HepG2 (cell line): Measurements from ENCODE around the gene TMEM151A. TPM values are rescaled to one million over a fixed set of nuclear protein-coding genes. Genes with fewer than 3 reads are reported as not detected.

Experiments used
- CHCHD3 ChIP-seq: sonication (generic); formaldehyde crosslinking; IDR thresholded peaks from 2 replicates; pipeline ENCODE4 v1.8.0; 2022; ENCODE audit warnings: mild to moderate bottlenecking, missing genetic modification reagents, moderate library complexity
- CREB1 ChIP-seq, 2 experiments: fragments of 450-650 bp in 1 of 2; IDR thresholded peaks; 2 replicates each; pipeline ENCODE4 v1.6.1; 2016 to 2017; ENCODE audit warnings: control low read depth in 1 of 2, mild to moderate bottlenecking in 1 of 2, missing compliant biosample characterization in 1 of 2, missing genetic modification characterization in 1 of 2
- DR1 ChIP-seq: sonication (generic); formaldehyde crosslinking; IDR thresholded peaks from 2 replicates; pipeline ENCODE4 v1.8.0; 2021; ENCODE audit warnings: mild to moderate bottlenecking, missing genetic modification reagents, inconsistent platforms
- KDM5A ChIP-seq: fragments of 200-600 bp; sonication (generic); IDR thresholded peaks from 2 replicates; pipeline ENCODE4 v1.7.0; 2018; ENCODE audit warnings: antibody characterized with exemption, mild to moderate bottlenecking, low read length, borderline replicate concordance
- NR3C1 ChIP-seq: sonication (generic); formaldehyde crosslinking; IDR thresholded peaks from 2 replicates; pipeline ENCODE4 v1.4.0; 2020; ENCODE audit warnings: missing genetic modification reagents
- PHF5A ChIP-seq: IDR thresholded peaks from one replicate; pipeline ENCODE4 v1.6.1; 2018; ENCODE audit warnings: low read depth, missing genetic modification reagents; ENCODE audit not compliant: unreplicated experiment
- SAFB2 ChIP-seq: sonication (generic); formaldehyde crosslinking; IDR thresholded peaks from 2 replicates; pipeline ENCODE4 v1.5.1; 2020; ENCODE audit warnings: missing genetic modification reagents, low read depth, mild to moderate bottlenecking, borderline replicate concordance
- YEATS2 ChIP-seq: sonication (generic); formaldehyde crosslinking; IDR thresholded peaks from 2 replicates; pipeline ENCODE4 v1.4.0; 2020; ENCODE audit warnings: missing genetic modification reagents, borderline replicate concordance
- polyA plus RNA-seq, 8 experiments: library from polyadenylated mRNA; depleted of rRNA in 3 of 8; stranded (reverse) in 7 of 8; unstranded in 1 of 8; fragments of >200 nt; fragmentation: Illumina TruSeq in 4 of 8; extraction: Trizol in 4 of 8; gene quantifications; 2 replicates each; pipeline versions ENCODE4 v1.2.1 to v1.2.3, GENCODE V29; 2011 to 2016; ENCODE audit warnings: low read depth in 4 of 8, missing spikeins in 1 of 8, mixed read lengths in 1 of 8; ENCODE audit not compliant: insufficient read depth in 1 of 8
- total RNA-seq, 5 experiments: library from RNA; depleted of rRNA; stranded (reverse); fragments of >200 nt; fragmentation: Illumina TruSeq; extraction: Trizol; gene quantifications; 2 replicates each; pipeline ENCODE4 v1.2.3, GENCODE V29; 2016; ENCODE audit warnings: low read depth in 1 of 5
- TF ChIP-seq, protein P1 (sequence below): sonication (generic); formaldehyde crosslinking; IDR thresholded peaks from 2 replicates; pipeline ENCODE4 v1.4.0; 2020; ENCODE audit warnings: missing genetic modification reagents, borderline replicate concordance
- TF ChIP-seq, protein P2 (sequence below): IDR thresholded peaks from 2 replicates; pipeline ENCODE4 v1.6.1; 2016; ENCODE audit warnings: low read depth, control low read depth
- TF ChIP-seq, protein P3 (sequence below): sonication (generic); formaldehyde crosslinking; IDR thresholded peaks from 2 replicates; pipeline ENCODE4 v1.4.0; 2020; ENCODE audit warnings: mild to moderate bottlenecking, missing genetic modification reagents

Gene TMEM151A
- total and polyA plus RNA-seq, 2 of the 13 experiments (the other 11 are each of a cell fraction or from before 2014, with no cell fraction given), result 0.18 to 0.33 TPM

DNA sequence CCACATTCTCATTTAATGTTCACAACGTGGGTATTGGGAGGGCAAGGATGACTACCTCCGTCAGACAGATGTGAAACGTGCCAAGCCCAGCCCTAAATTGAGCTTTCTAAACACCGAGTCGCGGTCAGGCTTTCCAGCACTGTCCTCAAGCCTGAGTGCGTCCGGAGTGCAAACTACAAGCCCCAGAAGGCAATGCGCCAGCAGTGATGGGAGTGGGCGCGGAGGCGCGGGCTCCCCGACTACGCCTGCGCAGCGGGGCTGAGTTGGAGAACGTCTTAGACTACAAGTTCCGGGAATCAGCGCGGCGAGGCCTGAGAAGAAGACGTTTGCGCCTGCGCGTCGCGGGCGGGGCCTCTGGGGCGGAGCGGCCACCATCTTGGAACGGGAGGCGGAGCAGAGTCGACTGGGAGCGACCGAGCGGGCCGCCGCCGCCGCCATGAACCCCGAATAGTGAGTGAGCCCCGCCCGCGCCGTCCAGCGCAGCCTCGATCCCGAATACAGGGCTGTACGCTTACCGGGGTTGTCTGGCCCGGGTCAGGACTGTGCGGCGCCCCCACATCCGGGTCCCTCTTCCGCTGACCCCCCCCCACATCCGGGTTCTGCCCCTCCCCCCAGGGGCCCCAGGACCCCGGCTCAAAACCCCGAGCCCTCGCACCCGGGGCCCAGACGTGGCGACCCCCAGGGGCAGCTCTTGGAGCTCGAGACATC, 23.3 kb upstream of the TMEM151A start, which contains the start of gene RAB1B (continued):
- TF ChIP-seq, protein P1, sequence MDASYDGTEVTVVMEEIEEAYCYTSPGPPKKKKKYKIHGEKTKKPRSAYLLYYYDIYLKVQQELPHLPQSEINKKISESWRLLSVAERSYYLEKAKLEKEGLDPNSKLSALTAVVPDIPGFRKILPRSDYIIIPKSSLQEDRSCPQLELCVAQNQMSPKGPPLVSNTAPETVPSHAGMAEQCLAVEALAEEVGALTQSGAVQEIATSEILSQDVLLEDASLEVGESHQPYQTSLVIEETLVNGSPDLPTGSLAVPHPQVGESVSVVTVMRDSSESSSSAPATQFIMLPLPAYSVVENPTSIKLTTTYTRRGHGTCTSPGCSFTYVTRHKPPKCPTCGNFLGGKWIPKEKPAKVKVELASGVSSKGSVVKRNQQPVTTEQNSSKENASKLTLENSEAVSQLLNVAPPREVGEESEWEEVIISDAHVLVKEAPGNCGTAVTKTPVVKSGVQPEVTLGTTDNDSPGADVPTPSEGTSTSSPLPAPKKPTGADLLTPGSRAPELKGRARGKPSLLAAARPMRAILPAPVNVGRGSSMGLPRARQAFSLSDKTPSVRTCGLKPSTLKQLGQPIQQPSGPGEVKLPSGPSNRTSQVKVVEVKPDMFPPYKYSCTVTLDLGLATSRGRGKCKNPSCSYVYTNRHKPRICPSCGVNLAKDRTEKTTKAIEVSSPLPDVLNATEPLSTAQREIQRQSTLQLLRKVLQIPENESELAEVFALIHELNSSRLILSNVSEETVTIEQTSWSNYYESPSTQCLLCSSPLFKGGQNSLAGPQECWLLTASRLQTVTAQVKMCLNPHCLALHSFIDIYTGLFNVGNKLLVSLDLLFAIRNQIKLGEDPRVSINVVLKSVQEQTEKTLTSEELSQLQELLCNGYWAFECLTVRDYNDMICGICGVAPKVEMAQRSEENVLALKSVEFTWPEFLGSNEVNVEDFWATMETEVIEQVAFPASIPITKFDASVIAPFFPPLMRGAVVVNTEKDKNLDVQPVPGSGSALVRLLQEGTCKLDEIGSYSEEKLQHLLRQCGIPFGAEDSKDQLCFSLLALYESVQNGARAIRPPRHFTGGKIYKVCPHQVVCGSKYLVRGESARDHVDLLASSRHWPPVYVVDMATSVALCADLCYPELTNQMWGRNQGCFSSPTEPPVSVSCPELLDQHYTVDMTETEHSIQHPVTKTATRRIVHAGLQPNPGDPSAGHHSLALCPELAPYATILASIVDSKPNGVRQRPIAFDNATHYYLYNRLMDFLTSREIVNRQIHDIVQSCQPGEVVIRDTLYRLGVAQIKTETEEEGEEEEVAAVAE (CRISPR knock-in tag), result no peak
- TF ChIP-seq KDM5A (peak; percentile 61; the same call in 1 of the 2 replicates), YEATS2 (CRISPR knock-in tag) (peak; percentile 53; the same call in 1 of the 2 replicates), CREB1 (IDR thresholded peaks at IDR 0.05) (peak; percentile 53), CREB1 (CRISPR knock-in tag; IDR thresholded peaks at IDR 0.05) (peak; percentile 61), SAFB2 (CRISPR knock-in tag) (0 out of 2 replicates have a peak, but pooled peaks have one; percentile 19), PHF5A (peak; percentile 21), DR1 (CRISPR knock-in tag) (no peak), NR3C1 (CRISPR knock-in tag) (no peak), CHCHD3 (CRISPR knock-in tag) (no peak)
- TF ChIP-seq, protein P2, sequence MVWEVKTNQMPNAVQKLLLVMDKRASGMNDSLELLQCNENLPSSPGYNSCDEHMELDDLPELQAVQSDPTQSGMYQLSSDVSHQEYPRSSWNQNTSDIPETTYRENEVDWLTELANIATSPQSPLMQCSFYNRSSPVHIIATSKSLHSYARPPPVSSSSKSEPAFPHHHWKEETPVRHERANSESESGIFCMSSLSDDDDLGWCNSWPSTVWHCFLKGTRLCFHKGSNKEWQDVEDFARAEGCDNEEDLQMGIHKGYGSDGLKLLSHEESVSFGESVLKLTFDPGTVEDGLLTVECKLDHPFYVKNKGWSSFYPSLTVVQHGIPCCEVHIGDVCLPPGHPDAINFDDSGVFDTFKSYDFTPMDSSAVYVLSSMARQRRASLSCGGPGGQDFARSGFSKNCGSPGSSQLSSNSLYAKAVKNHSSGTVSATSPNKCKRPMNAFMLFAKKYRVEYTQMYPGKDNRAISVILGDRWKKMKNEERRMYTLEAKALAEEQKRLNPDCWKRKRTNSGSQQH (CRISPR knock-in tag), result 0 out of 2 replicates have a peak, but pooled peaks have one; percentile 74
- TF ChIP-seq, protein P3, sequence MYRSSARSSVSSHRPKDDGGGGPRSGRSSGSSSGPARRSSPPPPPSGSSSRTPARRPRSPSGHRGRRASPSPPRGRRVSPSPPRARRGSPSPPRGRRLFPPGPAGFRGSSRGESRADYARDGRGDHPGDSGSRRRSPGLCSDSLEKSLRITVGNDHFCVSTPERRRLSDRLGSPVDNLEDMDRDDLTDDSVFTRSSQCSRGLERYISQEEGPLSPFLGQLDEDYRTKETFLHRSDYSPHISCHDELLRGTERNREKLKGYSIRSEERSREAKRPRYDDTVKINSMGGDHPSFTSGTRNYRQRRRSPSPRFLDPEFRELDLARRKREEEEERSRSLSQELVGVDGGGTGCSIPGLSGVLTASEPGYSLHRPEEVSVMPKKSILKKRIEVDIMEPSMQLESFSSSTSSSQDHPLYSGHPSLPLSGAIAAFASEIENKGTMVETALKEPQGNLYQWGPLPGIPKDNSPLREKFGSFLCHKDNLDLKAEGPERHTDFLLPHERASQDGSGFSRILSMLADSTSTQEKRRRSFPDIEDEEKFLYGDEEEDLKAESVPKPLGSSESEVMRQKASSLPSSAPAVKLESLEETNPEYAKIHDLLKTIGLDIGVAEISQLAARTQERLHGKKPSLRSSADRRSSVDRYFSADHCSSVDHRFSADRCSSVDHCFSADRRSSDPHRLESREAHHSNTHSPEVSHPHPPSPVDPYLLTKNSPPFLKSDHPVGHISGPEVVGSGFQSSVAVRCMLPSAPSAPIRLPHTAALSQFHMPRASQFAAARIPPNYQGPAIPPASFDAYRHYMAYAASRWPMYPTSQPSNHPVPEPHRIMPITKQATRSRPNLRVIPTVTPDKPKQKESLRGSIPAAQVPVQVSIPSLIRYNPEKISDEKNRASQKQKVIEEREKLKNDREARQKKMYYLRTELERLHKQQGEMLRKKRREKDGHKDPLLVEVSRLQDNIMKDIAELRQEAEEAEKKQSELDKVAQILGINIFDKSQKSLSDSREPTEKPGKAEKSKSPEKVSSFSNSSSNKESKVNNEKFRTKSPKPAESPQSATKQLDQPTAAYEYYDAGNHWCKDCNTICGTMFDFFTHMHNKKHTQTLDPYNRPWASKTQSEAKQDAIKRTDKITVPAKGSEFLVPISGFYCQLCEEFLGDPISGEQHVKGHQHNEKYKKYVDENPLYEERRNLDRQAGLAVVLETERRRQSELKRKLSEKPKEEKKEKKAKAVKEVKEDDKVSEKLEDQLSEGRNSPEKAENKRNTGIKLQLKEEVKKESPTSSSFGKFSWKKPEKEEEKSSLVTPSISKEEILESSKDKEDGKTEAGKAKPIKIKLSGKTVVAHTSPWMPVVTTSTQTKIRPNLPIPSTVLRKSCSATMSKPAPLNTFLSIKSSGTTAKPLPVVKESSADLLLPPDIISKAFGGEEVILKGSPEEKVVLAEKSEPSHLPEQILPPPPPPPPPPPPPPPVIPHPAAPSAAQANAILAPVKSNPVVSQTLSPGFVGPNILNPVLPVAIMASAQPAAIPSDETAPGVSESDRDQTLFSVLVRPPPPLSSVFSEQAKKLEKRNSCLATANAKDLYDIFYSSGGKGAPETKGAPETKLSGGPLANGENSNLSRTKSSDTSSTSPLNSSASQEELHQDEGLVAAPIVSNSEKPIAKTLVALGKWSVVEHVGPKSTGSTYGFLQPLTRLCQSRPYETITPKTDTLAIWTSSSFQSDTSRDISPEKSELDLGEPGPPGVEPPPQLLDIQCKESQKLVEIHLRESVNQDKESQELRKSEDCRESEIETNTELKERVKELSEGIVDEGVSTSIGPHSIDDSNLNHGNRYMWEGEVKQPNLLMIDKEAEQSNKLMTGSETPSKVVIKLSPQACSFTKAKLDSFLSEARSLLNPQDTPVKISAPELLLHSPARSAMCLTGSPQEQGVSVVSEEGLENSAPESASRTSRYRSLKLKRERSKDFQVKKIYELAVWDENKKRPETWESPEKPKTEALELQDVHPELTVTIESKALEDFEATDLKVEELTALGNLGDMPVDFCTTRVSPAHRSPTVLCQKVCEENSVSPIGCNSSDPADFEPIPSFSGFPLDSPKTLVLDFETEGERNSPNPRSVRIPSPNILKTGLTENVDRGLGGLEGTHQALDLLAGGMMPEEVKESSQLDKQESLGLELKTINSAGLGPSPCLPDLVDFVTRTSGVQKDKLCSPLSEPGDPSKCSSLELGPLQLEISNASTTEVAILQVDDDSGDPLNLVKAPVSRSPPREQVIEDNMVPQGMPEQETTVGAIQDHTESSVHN (CRISPR knock-in tag), result 0 out of 2 replicates have a peak, but pooled peaks have one; percentile 47
